Measurements from ENCODE around the gene CRACR2A.

CRACR2A gene

DNA sequence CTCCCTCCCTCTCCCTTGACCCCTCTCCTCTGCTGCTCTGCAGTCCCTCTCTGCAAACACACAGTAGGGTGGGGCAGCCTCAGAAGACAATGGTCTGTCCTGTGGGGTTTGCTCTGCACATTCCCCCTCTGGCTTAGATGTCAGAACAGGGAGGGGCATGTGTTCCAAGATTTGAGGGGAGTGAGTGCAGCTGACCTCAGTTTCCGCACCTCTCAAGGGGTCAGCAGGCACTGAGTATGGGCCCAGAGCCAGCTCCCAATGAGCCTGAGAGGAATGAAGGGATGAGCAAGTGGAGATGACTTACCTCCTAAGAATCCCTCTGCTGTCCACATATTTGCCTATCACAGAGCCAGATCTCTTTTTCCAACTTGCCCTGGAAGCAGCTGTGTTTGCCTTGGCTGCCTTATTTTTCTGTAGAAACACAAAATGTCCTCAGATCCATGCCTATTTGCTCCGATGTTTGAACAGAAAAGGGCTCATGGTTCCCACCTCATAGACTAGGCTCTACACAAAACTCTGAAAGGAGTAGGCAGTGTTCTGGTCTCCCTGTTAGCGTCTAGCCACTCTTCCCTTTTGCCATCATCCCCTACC is 111.4 kb downstream of the CRACR2A start:
- DNase-seq = no peak

DNA sequence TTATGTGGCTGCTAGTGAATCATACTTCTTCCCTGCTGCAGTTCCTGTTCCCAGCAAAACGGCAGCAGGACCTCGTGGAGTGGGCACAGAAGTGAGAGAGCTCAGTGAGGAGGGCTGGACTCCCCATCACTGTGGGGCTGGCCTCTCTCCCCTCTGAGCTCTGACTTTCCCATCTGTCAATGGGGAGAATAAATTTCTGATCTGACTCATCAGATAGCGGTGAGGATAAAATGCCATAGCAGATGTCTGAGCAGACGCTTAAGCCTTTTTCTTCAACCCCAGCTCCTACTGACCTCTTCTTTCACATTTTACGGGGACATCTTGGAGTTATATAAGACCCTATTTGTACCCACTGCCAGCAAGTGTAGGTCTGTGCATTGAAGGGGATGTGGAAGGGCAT is 116.6 kb downstream of the CRACR2A start:
- DNase-seq = no peak

DNA sequence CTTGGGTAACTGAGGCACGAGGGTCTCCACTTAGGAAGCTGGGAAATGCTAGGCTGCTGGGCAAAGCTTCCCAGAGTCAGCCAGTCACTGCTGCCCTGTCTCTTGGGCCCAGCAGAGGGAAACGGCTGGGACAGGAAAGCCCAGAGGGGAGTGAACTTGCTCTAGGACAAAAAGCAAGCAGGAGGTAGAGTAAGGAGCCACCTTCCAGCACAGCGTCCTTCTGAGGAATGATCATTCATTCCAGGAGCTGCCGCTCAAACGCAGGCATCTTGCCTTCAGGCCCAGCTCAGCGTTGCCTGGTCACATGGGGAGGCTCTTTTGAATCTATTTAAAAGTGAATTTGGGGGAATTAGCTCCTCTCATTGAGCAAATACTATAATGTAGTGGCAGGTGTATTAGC is 118.6 kb downstream of the CRACR2A start:
- no peak for DNase-seq

DNA sequence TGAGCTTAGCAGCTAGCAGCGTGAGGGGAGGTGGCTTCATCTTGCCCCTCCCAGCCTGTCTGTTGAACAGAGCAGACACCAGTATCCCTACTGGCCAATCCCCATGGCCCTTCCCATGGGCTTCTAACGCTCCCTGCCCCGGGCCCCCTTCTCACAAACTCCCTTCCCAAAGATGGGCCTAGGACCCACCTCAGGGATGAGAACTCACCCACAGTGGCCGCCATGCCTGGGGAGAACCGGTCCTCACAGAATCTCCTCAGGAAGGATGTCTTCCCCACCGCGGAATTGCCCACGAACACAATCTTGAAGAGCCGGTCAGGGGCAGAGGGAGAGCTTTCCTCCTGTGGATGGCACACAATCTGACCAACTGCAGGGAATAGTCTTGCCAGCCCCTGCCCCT is 119.5 kb downstream of the CRACR2A start:
- DNase-seq = no peak

DNA sequence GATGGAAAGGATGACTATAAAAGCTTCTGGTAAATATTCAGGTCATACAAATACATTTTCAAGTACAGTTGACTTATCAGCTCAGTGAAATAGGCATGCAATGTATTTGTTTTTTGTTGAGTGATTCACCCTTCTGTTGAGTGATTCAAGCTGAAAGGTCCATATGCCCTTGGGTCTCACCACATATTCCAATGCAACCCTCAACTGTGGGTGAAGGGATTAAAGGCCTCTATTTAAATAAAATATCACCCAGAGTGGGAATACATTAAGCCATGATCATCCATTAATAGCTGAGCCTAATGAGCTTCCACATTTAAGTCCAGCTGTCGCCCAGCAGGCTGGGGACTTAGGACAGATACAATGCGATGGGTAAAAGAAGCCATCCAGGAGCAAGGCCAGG is 120.2 kb downstream of the CRACR2A start:
- DNase-seq = no peak

DNA sequence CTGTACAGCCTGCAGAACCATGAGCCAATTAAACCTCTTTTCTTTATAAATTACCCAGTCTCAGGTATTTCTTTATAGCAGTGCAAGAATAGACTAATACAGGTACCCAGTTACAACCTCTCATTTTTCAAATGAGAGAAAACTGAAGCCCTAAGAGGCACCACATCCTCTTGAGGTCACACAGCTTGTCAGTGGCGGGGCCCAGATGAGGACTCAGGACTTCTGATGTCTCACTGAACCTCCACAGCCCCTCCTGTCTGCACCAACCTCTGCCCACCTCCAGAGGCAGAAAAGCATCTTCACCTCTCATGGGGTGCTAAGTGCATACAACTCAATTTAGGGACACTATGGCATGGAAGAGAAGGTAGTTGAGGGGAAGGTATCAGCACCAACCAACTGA is 120.7 kb downstream of the CRACR2A start:
- DNase-seq = no peak

DNA sequence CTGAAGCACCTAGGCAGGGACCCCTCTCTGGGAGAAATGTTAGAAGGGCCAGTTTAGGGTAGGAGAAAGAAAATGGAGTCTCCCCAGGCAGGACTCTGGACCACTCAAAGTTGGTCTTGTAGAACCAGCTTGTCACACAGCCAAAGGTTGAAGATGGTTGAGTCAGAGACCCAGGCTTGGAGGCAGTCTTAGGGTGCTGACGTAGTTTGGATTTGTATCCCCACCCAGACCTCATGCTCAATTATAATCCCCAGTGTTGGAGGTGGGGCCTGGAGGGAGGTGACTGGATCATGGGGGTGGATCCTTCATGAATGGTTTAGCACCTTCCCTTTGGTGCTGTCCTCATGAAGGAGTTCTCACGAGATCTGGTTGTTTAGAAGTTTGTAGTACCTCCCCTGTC is 121.2 kb downstream of the CRACR2A start:
- DNase-seq = no peak

DNA sequence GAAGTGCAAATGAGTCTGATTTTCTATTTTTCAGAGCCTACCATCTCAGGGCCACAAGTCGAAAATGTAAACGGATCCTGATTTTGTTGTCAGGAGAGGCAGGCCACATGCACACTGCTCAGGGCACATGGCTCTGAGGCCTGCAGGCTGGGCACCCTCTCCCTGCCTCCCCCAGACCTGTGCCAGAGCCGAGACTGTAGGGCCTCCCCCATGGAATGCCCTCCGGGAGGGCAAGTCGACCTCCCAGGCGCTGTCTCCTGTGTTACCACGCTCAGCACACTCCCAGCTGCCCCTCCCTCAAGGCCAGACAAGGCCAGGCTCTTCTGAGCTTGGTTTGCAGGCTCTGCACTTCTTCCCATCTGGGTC is 121.7 kb downstream of the CRACR2A start:
- no peak for DNase-seq

DNA sequence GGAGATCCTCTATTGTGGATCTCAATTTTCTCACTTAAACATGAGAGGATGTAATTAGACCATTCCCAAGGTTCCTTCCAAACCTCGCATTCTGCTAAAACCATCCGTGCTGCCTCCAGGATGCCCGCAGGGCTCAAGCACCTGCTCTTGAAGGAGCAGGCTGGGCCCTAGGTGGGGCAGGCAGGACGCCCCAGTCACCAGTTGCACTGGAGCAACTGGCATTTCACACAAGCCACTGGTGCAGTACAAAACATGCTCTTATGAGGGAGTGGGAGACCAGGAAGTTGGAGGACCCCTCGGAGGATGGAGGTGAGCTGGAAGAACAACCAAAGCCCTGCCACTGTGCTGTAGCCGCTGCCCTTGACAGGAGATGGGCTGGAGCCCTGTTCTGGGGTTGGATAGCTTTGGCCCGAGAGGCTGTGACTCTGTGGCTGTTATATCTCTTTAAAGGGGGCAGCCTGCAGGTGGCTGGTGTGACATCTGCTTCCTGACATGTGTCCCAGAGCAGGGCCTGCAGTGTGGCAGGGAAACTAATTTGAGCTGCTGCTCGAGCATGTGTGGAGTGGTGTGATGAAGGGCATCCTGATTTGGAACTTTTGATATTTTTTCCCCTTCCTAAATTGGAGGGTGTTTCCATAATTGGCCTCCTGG is 122.2 kb downstream of the CRACR2A start:
- no peak for DNase-seq

DNA sequence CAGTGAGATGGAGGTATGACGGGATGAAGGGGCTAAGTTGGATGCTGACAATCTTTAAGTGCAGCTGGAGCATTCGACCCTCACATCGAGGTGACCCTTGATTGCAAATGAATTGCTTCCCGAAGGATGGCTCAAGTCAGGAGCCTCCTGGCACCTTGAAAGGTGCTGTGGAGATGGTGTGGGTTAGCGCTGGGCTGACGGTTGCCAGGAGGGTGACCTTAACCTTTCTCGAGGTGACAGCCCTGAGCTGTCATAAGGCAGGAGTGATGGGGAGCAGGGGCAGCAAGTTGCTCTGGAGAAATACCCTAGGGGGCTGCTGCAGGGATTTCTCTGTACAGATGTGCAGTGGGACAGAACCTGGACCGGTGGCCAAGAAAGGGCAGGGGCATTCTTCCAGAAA is 122.8 kb downstream of the CRACR2A start:
- DNase-seq = no peak

DNA sequence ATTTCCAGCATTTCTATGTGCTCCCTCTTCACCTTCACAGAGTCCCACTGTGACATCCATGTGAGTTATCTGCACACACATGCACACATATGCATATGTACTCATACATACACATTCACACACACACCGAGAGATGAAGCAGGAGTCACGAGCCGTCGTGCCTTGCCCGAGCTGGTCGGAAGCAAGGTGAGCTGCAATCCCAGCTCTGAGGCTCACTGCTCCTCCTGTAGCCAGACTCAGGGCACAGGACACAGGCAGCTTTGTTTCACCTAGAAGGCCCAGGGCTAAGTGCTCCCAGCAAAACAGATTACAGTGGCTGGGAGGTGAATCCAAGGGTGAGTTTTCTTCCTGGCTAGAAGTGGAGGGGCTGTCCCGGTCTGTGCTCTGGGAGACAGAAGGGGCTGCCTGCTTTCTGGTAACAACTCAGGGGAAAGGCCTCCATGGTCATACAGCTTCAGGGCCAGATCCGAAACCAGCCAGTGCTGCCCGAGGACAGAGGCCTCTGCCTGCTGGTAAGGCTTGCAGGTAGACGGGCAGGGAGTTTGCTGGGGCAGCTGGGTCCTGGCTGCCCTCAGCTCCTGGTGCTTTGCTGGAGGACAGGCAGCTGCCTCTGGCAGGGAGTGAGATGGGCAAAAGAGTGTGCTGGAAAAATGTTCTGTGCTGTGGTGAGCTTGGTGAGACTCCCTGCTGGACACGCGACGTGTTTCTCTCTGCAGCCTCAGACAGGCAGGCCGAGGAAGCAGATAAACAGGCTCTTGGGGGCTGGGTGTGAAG is 123.7 kb downstream of the CRACR2A start:
- DNase-seq = no peak

DNA sequence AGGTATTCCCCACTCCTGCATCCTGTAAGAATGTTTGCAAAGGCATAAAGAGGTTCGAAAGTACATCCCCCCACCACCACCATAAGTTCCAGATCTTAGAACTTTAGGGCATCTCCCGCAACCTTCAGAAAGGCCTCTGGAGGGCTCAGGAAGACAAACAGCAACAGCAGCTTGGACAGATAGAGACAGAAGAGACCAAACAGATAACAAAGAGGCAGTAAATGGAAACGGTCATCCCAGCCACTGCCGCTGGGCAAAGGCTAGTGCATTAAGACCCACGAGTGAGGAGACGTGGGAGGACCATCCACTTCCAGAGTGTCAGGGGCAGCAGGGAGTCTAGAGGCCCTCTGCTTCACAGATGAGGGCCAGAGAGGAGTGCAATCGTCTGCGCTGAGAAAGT is 124.3 kb downstream of the CRACR2A start:
- DNase-seq = no peak

DNA sequence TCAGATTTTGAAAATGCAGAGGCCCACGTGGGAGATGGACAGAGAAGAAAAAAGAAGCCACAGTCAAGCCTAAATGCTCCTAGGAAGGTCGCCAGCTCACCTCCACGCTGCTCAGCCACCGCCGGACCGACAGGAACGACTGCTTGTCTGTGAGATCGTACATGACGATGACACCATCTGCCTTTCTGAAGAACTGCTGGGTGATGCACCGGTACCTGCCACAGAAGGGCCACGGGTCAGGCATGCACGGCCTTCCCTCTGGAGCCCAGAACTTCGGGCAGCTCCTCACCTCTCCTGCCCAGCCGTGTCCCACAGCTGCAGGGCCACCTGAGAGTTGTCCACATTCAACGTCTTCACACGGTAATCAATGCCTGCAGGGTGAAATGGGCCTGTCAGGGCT is 125.6 kb downstream of the CRACR2A start:
- no peak for DNase-seq

DNA sequence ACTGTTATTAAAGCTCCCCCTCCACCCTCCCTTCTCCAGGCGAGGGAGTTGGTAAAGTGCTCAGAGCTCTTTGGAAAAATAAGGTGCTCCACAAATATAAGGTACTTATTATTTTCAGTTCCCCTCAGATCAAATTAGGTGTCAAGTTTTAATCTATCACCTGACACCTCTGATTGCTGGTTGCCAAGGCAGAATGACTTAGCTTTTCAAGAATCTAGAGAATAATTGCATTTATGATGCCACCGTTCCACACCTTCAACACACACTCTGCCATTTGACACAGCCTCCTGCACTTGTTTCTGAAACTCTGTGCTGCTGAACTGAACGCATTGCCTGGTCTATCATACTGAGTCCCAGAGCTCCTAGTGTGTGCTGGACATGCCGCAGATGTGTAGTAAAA is 128.6 kb downstream of the CRACR2A start:
- DNase-seq = no peak

DNA sequence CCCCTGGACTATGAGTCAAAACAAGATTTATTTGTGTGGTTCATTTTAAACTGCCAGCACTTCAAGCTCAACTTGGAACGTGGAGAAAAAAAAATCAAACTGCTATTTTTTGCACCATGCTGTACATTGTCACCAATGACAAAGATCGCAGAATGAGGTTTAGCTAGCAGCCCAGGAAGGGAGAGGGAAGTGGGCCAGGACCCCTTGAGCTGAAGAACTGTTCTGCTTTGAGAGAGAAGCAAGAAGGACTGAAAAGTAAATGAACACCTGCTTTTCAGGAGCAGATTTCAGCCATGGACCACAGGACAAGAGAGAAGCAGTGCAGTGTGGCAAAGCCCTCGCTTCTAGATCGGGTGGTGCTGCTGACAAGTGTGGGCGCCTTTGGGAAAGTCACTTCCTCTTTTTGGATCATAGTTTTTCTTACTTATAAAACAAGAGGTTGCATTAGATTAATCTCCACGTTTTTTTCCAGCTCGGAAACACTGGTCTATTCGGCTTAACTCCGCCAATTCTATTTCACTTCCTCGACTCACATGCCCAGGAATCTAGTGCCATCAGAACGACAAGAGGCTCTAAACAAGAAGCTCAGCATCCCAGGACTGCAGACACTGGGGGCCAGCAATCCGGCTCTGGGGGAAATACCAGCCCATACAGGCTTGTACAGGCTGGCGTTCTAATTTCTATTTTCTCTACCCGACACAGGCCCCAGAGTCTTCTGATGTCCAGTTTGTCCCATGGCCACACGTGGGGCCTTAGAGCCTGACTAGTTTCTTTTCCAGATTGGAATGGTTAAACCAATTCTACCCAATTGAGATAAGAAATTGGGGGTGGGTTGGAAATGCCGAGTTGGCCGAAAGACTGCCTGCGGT is 129.9 kb downstream of the CRACR2A start:
- no peak for DNase-seq

DNA sequence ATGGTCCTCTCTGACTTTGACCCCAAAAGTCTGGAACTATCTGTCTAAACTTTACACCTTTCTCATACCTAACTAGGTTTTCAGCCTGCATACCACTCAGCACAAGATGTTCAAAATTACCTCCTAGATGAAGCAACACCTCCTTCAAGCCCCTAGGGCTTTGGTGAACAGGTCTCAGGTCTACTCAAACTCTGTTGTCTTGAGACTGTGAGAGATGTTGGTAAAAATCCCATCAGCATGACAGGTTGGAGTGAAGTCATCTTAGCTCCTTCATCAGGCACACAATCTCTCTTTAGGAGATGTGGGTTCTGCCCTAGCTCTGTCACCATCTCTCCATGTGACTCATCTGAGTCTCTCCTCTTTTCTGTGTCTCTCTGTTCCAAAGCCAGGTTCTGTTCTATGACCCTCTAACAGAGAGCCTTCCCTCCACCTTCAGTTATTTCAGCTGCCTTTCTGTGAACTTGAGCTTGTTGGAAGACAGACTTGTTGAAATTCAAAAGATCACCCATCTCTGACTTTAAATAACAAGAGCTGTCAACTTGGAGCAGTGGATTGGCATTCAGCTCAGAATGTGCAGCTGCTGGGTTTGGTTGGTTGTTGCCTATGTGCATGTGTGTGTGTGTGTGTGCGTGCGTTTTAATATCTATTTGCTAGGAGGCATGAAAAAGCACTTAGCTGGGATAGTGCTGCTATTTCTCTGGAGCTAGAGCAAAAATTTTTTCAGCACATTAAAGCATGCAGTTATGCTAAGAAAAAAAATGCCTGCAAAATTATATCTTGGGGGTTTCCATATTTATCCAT is 130.7 kb downstream of the CRACR2A start:
- no peak for DNase-seq

DNA sequence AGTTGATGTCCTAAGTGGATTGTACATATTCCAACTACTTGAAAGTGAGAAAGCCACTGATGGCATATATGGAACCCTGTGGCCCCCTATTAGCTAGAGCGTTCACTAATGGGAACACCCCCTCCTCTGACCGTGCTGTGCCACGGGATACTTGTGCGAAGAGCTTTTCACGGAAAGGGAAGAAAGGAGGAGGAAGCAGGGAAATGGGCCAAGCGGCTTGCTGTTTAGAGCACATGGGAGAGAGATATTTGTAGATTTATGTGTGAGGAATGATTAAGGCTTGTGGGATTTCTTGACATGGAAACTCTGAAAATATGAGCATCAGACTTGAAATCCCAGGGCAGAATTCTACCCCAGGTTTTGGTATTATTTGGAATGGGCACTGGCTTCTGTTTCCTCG is 132.1 kb downstream of the CRACR2A start:
- DNase-seq = no peak

DNA sequence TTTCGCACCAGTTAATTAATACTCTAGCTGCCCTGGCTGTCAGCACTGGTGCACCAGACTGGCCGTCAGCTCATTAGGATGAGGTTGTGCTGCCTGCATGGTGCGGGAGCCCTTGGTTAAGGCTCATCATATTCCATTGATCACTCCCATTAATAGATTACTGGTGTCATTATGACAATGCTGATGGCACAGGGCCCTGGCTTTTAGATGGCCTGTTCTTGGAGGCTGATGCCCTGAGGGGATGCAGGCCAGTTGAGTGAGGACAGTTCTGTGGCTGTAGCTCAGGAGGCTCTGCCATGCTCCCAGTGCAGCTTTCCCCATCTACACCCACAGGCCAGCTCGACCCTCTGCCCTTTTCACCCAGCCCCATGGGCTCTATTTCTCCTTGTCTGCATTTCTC is 135.3 kb downstream of the CRACR2A start:
- no peak for DNase-seq

DNA sequence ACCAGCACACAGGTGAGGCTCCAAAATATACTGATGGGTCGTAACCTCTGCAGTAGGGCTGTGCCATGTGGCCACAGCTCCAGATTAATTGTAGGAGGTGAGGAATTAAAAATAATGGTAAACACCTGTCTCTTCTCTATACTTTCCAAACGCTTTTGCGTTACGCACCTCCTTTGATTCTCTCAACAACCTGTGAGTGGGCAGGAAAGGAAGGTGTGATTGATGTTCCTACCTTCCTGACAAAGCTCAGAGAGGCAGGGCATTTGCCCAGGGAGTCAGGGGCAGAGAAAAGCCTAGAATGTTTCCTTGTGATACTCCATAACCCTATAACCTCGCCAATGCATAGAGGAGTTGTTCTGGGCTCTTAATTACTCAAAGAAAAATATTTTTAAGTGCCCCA is 137.0 kb downstream of the CRACR2A start:
- no peak for DNase-seq

DNA sequence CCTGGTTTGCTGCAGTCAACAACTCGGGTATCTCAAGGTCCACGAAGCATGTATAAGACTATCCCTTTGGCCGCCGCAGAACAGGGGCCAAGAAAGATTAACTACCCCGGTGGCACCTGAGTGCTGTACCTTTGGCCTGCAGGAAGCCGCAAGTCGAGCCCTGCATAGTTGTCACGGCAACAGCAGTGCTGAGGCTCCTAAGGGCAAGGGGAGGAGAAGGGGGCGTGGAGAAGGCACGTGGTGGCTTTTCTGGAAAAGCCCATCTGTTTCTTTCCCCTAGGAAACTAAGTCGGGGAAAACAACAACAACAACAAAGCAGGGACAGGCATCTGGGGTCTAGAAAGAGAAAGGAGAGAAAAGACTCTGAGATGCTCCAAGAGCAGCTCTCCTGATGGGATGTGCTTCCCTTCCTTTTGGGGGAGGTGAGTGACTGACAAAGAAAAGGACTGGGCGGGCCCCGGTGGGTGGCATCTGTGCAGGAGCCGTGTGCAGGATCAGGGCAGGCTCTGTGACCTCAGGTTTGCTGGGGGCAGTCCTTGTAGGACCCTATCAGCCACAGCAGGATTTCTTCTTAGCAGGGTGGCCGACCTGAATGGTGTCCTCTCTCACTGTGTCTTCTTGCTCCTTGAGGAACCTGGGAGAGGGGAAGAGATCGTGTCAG is 138.0 kb downstream of the CRACR2A start:
- no peak for DNase-seq

DNA sequence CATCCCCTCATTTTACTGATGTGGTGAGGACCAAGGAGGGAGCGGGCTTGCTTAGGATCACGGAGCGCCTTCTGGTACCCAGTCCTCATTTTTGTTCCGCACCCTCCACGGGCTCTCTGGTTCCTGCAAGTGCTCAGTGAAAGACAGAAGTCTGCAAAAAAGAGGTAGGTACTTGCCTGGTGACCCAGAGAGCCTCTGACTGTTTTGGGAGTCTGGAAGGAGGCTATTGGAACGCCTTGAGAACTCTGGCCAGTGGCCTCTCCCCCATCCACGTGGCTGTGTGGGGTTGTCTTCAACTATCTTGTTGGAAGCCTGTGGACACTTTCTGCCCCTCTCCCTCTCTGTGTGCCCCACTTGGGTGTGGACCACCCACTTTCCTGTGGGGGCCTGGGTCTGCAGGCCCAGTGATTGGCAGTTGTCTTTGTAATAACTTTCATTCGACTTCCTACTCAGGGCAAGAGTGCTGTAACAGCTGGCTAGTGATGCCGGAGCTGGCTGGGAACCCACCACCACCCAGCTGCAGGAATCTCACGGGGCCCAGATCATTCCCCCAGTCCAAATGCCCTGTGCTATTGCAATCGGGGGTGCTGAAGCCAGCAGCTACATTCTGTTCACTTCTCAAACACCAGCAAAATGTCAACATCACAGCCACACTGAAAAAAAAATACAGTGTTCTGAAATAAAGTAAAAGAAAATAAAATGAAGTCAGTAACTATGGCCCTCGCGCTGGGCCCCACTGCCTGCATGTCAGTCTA is 139.1 kb downstream of the CRACR2A start:
- DNase-seq = no peak

Data from CD4-positive, alpha-beta T cell treated with Interleukin-12 subunit alpha and Interleukin-12 subunit beta, for 1 hour (primary cell).